K562 (cell line): Measurements from ENCODE around the gene TMEM273. TPM values are rescaled to one million over a fixed set of nuclear protein-coding genes. Genes with fewer than 3 reads are reported as not detected.

ENCODE experiments used
- CHD1 ChIP-seq: fragments of 200-600 bp; sonication (generic); IDR thresholded peaks from one replicate; pipeline ENCODE4 v1.6.1; 2012; ENCODE audit warnings: mild to moderate bottlenecking, moderate library complexity, low read length, inconsistent platforms
- E2F3 ChIP-seq: fragments of 250-450 bp; sonication (Bioruptor Pico); IDR thresholded peaks from 2 replicates; pipeline ENCODE4 v1.4.0; 2020; ENCODE audit warnings: mild to moderate bottlenecking
- EGR1 ChIP-seq: fragments of 450-650 bp; conservative IDR thresholded peaks from 2 replicates; pipeline ENCODE4 v1.6.1; 2017; ENCODE audit warnings: mild to moderate bottlenecking
- ELF4 ChIP-seq: fragments of 450-650 bp; formaldehyde crosslinking; IDR thresholded peaks from 2 replicates; pipeline ENCODE4 v1.4.0; 2022; ENCODE audit warnings: missing genetic modification characterization
- HNRNPK ChIP-seq: fragments of 200-400 bp; formaldehyde crosslinking; IDR thresholded peaks from one replicate; pipeline ENCODE4 v1.6.1; 2018; ENCODE audit warnings: mild to moderate bottlenecking, low read depth, low read length; ENCODE audit not compliant: poor library complexity, severe bottlenecking
- POLR2AphosphoS2 ChIP-seq: IDR thresholded peaks from 2 replicates; pipeline ENCODE4 v1.6.1; 2012; ENCODE audit warnings: low read length, improper control_type of control experiment
- PTRF ChIP-seq: fragments of 450-650 bp; IDR thresholded peaks from 2 replicates; pipeline ENCODE4 v1.6.1; 2016; ENCODE audit warnings: mild to moderate bottlenecking, missing genetic modification characterization, missing compliant biosample characterization
- SIX5 ChIP-seq, 2 experiments: IDR thresholded peaks; 2 replicates each; pipeline ENCODE4 v1.6.1; 2011; ENCODE audit warnings: low read length in 2 of 2, borderline replicate concordance in 1 of 2, low read depth in 1 of 2, mild to moderate bottlenecking in 1 of 2, moderate library complexity in 1 of 2; ENCODE audit not compliant: insufficient read depth in 1 of 2
- SREBF2 ChIP-seq: sonication (generic); formaldehyde crosslinking; IDR thresholded peaks from 2 replicates; pipeline ENCODE4 v1.4.0; 2020; ENCODE audit warnings: mild to moderate bottlenecking, missing genetic modification reagents
- U2AF2 ChIP-seq: fragments of 200-400 bp; formaldehyde crosslinking; optimal IDR thresholded peaks from 2 replicates; pipeline ENCODE3; 2017; ENCODE audit warnings: low read depth, mild to moderate bottlenecking, low read length
- ZNF354B ChIP-seq: fragments of 250-450 bp; sonication (Bioruptor Pico); IDR thresholded peaks from 2 replicates; pipeline ENCODE4 v1.4.0; 2020
- polyA plus RNA-seq, 8 experiments: library from polyadenylated mRNA; depleted of rRNA in 4 of 8; stranded (reverse) in 5 of 8; unstranded in 3 of 8; fragments of >200 nt; fragmentation: Nextera tagmentation in 2 of 8; fragmentation: Illumina TruSeq in 1 of 8; extraction: Ambion mirVana in 2 of 8; extraction: Trizol in 1 of 8; gene quantifications; 2 replicates each; pipeline versions ENCODE4 v1.2.1 to v1.2.3, GENCODE V29; 2011 to 2014; ENCODE audit warnings: inconsistent platforms in 1 of 8, missing spikeins in 1 of 8
- total RNA-seq, 7 experiments: library from RNA; depleted of rRNA in 6 of 7; stranded (reverse); fragments of >200 nt in 6 of 7; fragmentation: Illumina TruSeq in 2 of 7; extraction: Trizol in 2 of 7; gene quantifications; 2 replicates each; pipeline versions ENCODE4 v1.2.1 to v1.2.3, GENCODE V29; 2011 to 2021; ENCODE audit warnings: low replicate concordance in 1 of 7
- TF ChIP-seq, protein P1 (sequence below): sonication (generic); formaldehyde crosslinking; IDR thresholded peaks from 2 replicates; pipeline ENCODE4 v1.8.0; 2022; ENCODE audit warnings: missing genetic modification reagents, mild to moderate bottlenecking, borderline replicate concordance
- TF ChIP-seq, protein P2 (sequence below), 2 experiments: IDR thresholded peaks; 2 replicates each; pipeline ENCODE4 v1.6.1; 2011; ENCODE audit warnings: borderline replicate concordance in 1 of 2, control low read depth in 1 of 2, low read depth in 1 of 2, low read length in 1 of 2, mild to moderate bottlenecking in 1 of 2, mixed read lengths in 1 of 2, moderate library complexity in 1 of 2; ENCODE audit not compliant: insufficient read depth in 1 of 2, insufficient read length in 1 of 2, poor library complexity in 1 of 2, severe bottlenecking in 1 of 2; ENCODE audit errors: extremely low read depth in 1 of 2
- TF ChIP-seq, protein P3 (sequence below): fragments of 450-650 bp; formaldehyde crosslinking; IDR thresholded peaks from 2 replicates; pipeline ENCODE4 v1.4.0; 2020; ENCODE audit warnings: mild to moderate bottlenecking, moderate library complexity
- TF ChIP-seq, protein P4 (sequence below): fragments of 200-800 bp; sonication (Bioruptor generic); IDR thresholded peaks from 2 replicates; pipeline ENCODE4 v1.6.1; 2017; ENCODE audit warnings: missing genetic modification characterization, missing compliant biosample characterization
- TF ChIP-seq, protein P5 (sequence below): fragments of 450-650 bp; IDR thresholded peaks from 2 replicates; pipeline ENCODE4 v1.6.1; 2016; ENCODE audit warnings: missing biosample characterization, missing genetic modification characterization

Gene TMEM273
- total and polyA plus RNA-seq, 9 of the 15 experiments (the other 6 are each of a cell fraction or from before 2014, with no cell fraction given): 39.2 to 131 (median 95.6) TPM

DNA sequence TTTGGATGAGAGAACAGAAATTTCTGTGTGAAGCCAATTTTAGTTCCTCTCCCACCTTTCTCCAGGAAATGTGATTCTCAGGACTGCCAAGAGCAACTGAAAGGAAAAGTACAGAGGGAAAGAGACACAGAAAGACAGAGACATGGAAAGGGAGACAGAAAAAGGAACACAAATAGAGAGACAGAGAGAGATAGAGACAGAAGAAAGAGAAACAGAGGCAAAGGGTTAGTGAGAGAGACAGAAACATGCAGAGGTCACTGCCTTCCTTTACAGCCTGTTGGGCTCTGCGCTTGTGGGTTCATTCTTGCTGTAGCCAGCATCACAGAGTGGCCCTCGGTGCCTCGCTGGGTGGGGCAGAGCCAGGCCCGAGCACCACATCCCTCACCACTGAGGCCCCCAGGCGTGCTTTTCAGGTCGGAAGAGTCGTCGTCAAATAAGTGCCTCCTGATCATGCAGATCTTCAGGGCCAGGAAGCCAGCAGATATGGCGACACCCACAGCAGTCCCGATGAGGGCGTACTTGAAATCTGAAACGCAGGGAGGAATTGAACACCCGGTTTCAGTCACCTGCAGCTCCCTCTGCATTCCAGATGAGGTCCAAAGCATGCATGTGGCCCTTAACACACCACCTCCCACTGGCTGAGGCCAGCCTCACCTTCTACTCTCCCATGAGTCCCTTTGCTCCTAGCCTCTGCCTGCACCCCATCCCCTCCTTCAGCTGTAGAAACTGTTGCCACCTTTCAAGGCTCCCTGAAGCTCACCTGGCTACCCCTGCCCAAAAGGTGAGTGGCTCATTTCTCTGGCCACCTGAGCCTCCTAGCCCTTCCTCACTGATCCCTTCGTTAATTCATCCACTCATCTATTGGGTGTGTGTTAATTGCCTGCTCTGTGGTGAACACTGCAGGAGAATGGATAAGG, 21.4 kb downstream of the TMEM273 start (continued):
- TF ChIP-seq ZNF354B (CRISPR knock-in tag): no peak
- TF ChIP-seq ELF4 (CRISPR knock-in tag): 0 out of 2 replicates have a peak, but pooled peaks have one; percentile 66
- TF ChIP-seq HNRNPK: no peak
- peak; percentile 38 for TF ChIP-seq CHD1
- TF ChIP-seq PTRF (tag): no peak
- TF ChIP-seq, protein P1, sequence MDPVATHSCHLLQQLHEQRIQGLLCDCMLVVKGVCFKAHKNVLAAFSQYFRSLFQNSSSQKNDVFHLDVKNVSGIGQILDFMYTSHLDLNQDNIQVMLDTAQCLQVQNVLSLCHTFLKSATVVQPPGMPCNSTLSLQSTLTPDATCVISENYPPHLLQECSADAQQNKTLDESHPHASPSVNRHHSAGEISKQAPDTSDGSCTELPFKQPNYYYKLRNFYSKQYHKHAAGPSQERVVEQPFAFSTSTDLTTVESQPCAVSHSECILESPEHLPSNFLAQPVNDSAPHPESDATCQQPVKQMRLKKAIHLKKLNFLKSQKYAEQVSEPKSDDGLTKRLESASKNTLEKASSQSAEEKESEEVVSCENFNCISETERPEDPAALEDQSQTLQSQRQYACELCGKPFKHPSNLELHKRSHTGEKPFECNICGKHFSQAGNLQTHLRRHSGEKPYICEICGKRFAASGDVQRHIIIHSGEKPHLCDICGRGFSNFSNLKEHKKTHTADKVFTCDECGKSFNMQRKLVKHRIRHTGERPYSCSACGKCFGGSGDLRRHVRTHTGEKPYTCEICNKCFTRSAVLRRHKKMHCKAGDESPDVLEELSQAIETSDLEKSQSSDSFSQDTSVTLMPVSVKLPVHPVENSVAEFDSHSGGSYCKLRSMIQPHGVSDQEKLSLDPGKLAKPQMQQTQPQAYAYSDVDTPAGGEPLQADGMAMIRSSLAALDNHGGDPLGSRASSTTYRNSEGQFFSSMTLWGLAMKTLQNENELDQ: no peak
- no peak for TF ChIP-seq POLR2AphosphoS2
- TF ChIP-seq U2AF2: no peak
- no peak for TF ChIP-seq SIX5 (IDR thresholded peaks at IDR 0.05; ENCODE audit: borderline replicate concordance in 1 of 2, insufficient read depth in 1 of 2, low read depth in 1 of 2, low read length in 2 of 2)
- TF ChIP-seq E2F3 (CRISPR knock-in tag): no peak; the same call in 1 of the 2 replicates
- no peak for TF ChIP-seq EGR1
- TF ChIP-seq, protein P2, sequence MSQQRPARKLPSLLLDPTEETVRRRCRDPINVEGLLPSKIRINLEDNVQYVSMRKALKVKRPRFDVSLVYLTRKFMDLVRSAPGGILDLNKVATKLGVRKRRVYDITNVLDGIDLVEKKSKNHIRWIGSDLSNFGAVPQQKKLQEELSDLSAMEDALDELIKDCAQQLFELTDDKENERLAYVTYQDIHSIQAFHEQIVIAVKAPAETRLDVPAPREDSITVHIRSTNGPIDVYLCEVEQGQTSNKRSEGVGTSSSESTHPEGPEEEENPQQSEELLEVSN (IDR thresholded peaks at IDR 0.05; ENCODE audit: borderline replicate concordance in 1 of 2, extremely low read depth in 1 of 2, insufficient read depth in 1 of 2, insufficient read length in 1 of 2, low read depth in 1 of 2, low read length in 1 of 2, poor library complexity in 1 of 2, severe bottlenecking in 1 of 2): peak; percentile 17 to 22
- TF ChIP-seq, protein P3, sequence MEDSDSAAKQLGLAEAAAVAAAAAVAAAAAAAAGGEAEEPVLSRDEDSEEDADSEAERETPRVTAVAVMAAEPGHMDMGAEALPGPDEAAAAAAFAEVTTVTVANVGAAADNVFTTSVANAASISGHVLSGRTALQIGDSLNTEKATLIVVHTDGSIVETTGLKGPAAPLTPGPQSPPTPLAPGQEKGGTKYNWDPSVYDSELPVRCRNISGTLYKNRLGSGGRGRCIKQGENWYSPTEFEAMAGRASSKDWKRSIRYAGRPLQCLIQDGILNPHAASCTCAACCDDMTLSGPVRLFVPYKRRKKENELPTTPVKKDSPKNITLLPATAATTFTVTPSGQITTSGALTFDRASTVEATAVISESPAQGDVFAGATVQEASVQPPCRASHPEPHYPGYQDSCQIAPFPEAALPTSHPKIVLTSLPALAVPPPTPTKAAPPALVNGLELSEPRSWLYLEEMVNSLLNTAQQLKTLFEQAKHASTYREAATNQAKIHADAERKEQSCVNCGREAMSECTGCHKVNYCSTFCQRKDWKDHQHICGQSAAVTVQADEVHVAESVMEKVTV: no peak
- TF ChIP-seq, protein P4, sequence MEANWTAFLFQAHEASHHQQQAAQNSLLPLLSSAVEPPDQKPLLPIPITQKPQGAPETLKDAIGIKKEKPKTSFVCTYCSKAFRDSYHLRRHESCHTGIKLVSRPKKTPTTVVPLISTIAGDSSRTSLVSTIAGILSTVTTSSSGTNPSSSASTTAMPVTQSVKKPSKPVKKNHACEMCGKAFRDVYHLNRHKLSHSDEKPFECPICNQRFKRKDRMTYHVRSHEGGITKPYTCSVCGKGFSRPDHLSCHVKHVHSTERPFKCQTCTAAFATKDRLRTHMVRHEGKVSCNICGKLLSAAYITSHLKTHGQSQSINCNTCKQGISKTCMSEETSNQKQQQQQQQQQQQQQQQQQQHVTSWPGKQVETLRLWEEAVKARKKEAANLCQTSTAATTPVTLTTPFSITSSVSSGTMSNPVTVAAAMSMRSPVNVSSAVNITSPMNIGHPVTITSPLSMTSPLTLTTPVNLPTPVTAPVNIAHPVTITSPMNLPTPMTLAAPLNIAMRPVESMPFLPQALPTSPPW (CRISPR knock-in tag): no peak
- no peak for TF ChIP-seq SREBF2 (CRISPR knock-in tag)
- TF ChIP-seq, protein P5, sequence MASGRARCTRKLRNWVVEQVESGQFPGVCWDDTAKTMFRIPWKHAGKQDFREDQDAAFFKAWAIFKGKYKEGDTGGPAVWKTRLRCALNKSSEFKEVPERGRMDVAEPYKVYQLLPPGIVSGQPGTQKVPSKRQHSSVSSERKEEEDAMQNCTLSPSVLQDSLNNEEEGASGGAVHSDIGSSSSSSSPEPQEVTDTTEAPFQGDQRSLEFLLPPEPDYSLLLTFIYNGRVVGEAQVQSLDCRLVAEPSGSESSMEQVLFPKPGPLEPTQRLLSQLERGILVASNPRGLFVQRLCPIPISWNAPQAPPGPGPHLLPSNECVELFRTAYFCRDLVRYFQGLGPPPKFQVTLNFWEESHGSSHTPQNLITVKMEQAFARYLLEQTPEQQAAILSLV (tag): no peak; the same call in 1 of the 2 replicates
